HepG2 (cell line): ENCODE results near the gene ZAR1L. TPM values are rescaled to one million over a fixed set of nuclear protein-coding genes. Genes with fewer than 3 reads are reported as not detected.

ENCODE experiments used
- HOXD1 ChIP-seq: sonication (generic); formaldehyde crosslinking; IDR thresholded peaks from 2 replicates; pipeline ENCODE4 v1.5.0; 2020; ENCODE audit warnings: missing genetic modification reagents
- KIAA2018 ChIP-seq: sonication (generic); formaldehyde crosslinking; IDR thresholded peaks from 2 replicates; pipeline ENCODE4 v1.5.0; 2020; ENCODE audit warnings: mild to moderate bottlenecking, missing genetic modification reagents, borderline replicate concordance
- KLF11 ChIP-seq: IDR thresholded peaks from 2 replicates; pipeline ENCODE4 v1.6.1; 2016; ENCODE audit warnings: missing compliant biosample characterization
- MTERF4 ChIP-seq: sonication (generic); formaldehyde crosslinking; IDR thresholded peaks from 2 replicates; pipeline ENCODE4 v1.8.0; 2023; ENCODE audit warnings: mild to moderate bottlenecking, missing genetic modification reagents
- RBM22 ChIP-seq: fragments of 200-400 bp; formaldehyde crosslinking; optimal IDR thresholded peaks from 2 replicates; pipeline ENCODE3; 2017; ENCODE audit warnings: mild to moderate bottlenecking, low read length, moderate library complexity
- RCOR2 ChIP-seq: IDR thresholded peaks from 2 replicates; pipeline ENCODE4 v1.6.1; 2016; ENCODE audit warnings: missing biosample characterization, missing genetic modification reagents
- SIX4 ChIP-seq: sonication (generic); formaldehyde crosslinking; IDR thresholded peaks from 2 replicates; pipeline ENCODE4 v1.4.0; 2020; ENCODE audit warnings: missing genetic modification reagents
- SRSF9 ChIP-seq: fragments of 200-400 bp; formaldehyde crosslinking; IDR thresholded peaks from 2 replicates; pipeline ENCODE4 v1.6.1; 2018; ENCODE audit warnings: borderline replicate concordance, mild to moderate bottlenecking, low read depth, low read length; ENCODE audit not compliant: insufficient read depth, poor library complexity, severe bottlenecking
- TCF12 ChIP-seq, 2 experiments: fragments of 450-650 bp in 1 of 2; sonication (generic) in 1 of 2; formaldehyde crosslinking in 1 of 2; IDR thresholded peaks; 2 replicates each; pipeline versions ENCODE4 v1.6.1 to v1.8.0; 2017 to 2022; ENCODE audit warnings: antibody characterized with exemption in 1 of 2, mild to moderate bottlenecking in 1 of 2, missing genetic modification reagents in 1 of 2, moderate library complexity in 1 of 2
- ZBTB26 ChIP-seq: IDR thresholded peaks from 2 replicates; pipeline ENCODE4 v1.6.1; 2016; ENCODE audit warnings: missing compliant biosample characterization, missing genetic modification reagents, borderline replicate concordance
- ZNF18 ChIP-seq: sonication (generic); formaldehyde crosslinking; IDR thresholded peaks from 2 replicates; pipeline ENCODE4 v1.8.0; 2022; ENCODE audit warnings: mild to moderate bottlenecking, missing genetic modification reagents; ENCODE audit not compliant: insufficient replicate concordance
- ZNF30 ChIP-seq: sonication (generic); formaldehyde crosslinking; IDR thresholded peaks from 2 replicates; pipeline ENCODE4 v1.5.0; 2020; ENCODE audit warnings: mild to moderate bottlenecking, missing genetic modification reagents
- ZNF33B ChIP-seq: sonication (generic); formaldehyde crosslinking; IDR thresholded peaks from 2 replicates; pipeline ENCODE4 v1.5.1; 2020; ENCODE audit warnings: mild to moderate bottlenecking, missing genetic modification reagents
- ZNF547 ChIP-seq: sonication (generic); formaldehyde crosslinking; IDR thresholded peaks from 2 replicates; pipeline ENCODE4 v1.5.1; 2020; ENCODE audit warnings: mild to moderate bottlenecking, missing genetic modification reagents
- ZNF549 ChIP-seq: sonication (generic); formaldehyde crosslinking; IDR thresholded peaks from 2 replicates; pipeline ENCODE4 v1.5.0; 2020; ENCODE audit warnings: missing genetic modification reagents
- ZNF703 ChIP-seq: sonication (generic); formaldehyde crosslinking; IDR thresholded peaks from 2 replicates; pipeline ENCODE4 v1.5.1; 2020; ENCODE audit warnings: missing genetic modification reagents, mild to moderate bottlenecking, moderate library complexity, borderline replicate concordance
- polyA plus RNA-seq, 8 experiments: library from polyadenylated mRNA; depleted of rRNA in 3 of 8; stranded (reverse) in 7 of 8; unstranded in 1 of 8; fragments of >200 nt; fragmentation: Illumina TruSeq in 4 of 8; extraction: Trizol in 4 of 8; gene quantifications; 2 replicates each; pipeline versions ENCODE4 v1.2.1 to v1.2.3, GENCODE V29; 2011 to 2016; ENCODE audit warnings: low read depth in 4 of 8, missing spikeins in 1 of 8, mixed read lengths in 1 of 8; ENCODE audit not compliant: insufficient read depth in 1 of 8
- total RNA-seq, 5 experiments: library from RNA; depleted of rRNA; stranded (reverse); fragments of >200 nt; fragmentation: Illumina TruSeq; extraction: Trizol; gene quantifications; 2 replicates each; pipeline ENCODE4 v1.2.3, GENCODE V29; 2016; ENCODE audit warnings: low read depth in 1 of 5

Gene ZAR1L
- total and polyA plus RNA-seq, 2 of the 13 experiments (the other 11 are each of a cell fraction or from before 2014, with no cell fraction given), result 0.09 TPM; not detected in 1

- TF ChIP-seq MTERF4 (CRISPR knock-in tag) (0 out of 2 replicates have a peak, but pooled peaks have one; percentile 13), ZNF703 (peak; percentile 71), KLF11 (CRISPR knock-in tag) (no peak), ZNF30 (CRISPR knock-in tag) (no peak), KIAA2018 (no peak), RCOR2 (CRISPR knock-in tag) (no peak), ZNF547 (CRISPR knock-in tag) (no peak; the same call in 1 of the 2 replicates), TCF12 (IDR thresholded peaks at IDR 0.05) (no peak), TCF12 (CRISPR knock-in tag; IDR thresholded peaks at IDR 0.05) (no peak), ZNF18 (CRISPR knock-in tag) (peak; percentile 42), SIX4 (CRISPR knock-in tag) (no peak), HOXD1 (CRISPR knock-in tag) (no peak), SRSF9 (no peak), RBM22 (no peak), ZBTB26 (CRISPR knock-in tag) (no peak), ZNF549 (CRISPR knock-in tag) (no peak), ZNF33B (CRISPR knock-in tag) (no peak; the same call in 1 of the 2 replicates)
These were observed at the start of gene ZAR1L, which contains the start of gene BRCA2 (continued) for GRCh38 chr13:32315238-32316027.
